NCI-H510A (cell line): ENCODE data around the gene ST3GAL6.

Source experiments
- DNase-seq: peaks from one replicate; lab custom pipeline; 2025; lab: John Stamatoyannopoulos, UW

ST3GAL6 gene

DNA sequence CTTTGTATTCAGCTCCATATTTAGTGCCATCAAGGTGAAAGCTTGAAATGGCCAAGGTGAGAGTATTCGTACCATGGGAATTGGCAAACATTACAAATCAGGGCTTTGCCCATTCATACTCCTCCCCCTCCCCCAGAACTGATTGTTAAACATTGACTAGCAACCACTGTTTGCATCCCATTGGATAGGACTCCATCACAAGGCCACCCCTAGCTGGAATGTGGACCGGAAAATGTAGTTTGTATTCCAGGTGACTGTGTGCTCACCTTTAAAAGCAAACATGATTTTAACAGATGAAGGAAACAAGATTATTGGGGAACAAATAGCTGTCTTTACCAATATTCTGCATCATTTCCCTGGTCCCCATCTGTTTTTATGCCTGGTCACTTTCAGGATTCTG, 14.1 kb downstream of the ST3GAL6 start:
- DNase-seq = no peak

DNA sequence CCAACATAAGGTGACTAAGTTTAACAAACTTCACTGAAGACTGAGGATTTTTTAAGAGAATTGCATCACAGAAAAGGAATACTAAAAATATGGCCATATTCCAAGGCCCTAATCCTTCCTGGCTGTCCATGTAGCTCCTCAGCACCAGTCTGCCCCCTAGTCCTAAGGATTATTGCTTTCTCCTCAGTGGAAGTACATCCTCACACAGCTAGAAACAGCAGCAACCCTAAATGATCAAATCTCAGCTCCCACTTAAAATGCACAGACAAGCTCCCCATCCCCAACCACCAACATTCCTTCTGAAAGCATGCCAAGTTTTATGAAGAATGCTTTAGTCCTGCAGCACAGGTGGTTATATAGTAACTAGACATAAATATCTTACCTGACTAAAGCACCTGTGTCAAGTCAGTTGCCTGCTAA, 14.7 kb downstream of the ST3GAL6 start:
- DNase-seq = no peak

GRCh38 chr3:98778383-98778782, 15.2 kb downstream of the ST3GAL6 start:
- no peak for DNase-seq

GRCh38 chr3:98778852-98779413, 15.8 kb downstream of the ST3GAL6 start:
- DNase-seq = no peak

- no peak for DNase-seq
These were observed 16.6 kb downstream of the ST3GAL6 start for GRCh38 chr3:98779541-98780335.

- DNase-seq = no peak
These were observed 17.2 kb downstream of the ST3GAL6 start for GRCh38 chr3:98780343-98780742.

DNA sequence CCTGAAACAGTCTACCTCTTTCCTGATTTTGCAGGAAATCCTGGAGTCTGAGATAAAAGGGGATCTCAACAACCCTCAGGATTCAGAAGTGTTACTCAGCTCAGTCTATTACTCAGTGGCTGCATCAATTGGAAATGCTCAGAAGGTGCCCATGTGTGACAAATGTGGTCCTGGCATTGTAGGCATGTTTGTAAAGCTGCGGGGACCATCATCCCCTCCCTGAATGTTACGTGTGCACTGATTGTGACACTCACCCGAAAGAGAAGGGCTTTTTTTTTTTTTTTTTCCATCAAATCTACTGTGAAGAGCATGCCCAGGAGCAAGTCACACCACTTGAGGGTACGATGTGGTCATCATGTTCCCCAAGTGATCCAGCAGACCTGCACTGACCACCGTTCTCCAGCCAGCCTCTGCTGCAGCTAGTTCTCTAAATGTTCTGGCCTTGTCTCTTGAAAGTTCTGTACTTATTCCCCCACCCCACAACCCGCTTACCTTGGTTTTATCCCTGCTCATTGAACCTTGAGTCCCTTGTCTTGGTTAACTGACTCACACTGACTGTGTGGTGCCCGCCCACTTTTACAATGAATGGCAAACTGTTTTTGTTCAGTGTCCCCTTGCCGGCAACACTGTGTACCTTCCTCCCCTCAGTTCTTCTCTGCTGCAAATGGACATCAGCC, 19.8 kb downstream of the ST3GAL6 start:
- DNase-seq = no peak

DNA sequence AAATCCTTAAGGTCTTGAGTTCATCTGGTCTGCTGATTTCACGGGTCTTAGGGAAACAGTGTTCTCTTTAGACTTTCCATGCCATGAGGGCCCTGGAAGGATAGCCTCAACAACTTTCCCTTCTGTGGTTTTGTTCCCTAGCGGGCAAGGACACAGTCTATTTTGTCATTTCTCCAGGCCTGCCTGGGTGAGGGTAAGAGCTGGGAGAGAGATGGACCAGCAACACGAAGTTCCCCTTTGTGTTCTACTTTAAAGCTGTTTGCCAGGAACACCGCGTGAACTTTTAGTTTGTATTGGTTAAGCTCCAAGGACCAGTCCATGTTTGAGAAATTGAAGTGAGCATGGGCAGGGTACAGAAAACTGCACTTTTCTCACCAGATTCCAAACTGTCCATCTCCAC, 20.9 kb downstream of the ST3GAL6 start:
- no peak for DNase-seq

DNA sequence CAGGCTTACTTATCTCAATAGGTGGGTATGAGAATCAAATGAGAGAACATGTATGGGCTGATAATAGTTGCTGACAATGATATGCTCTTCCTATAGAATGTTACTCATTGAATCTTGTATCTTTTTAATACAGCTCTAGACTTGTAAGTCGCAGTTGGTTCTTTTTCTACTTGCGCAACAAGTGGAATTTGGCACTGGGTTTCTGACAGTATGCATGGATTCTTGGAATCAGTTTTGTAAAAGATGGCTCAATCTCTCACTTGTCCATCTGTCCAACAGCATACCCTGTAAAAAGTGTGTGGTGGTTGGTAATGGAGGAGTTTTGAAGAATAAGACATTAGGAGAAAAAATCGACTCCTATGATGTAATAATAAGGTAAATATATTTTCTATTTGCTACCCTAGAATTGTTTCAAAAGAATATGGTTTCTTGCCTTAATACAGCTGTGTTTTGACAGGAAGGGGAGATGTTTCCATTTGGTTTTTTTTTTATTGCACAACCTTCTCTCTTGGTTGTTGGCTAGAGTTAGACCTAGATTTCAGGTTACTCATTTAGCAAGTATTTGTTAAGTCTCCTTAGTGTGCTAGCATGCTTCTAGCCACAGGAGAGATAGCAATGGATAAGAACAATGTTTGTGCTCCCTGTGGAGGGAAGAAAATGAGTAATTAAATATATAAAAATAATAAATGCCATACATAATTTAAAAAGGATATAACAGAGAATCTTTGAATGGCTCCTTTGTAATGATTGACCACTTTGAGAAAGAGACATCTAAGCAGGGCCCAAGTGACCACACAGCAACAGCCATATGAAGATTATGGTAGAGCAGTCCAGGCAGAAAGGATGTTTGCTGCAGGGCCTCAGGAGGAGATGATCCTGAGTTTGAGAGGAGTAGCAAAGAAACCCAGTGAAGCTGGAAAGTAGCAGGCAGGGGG, 21.8 kb downstream of the ST3GAL6 start:
- DNase-seq = no peak

GRCh38 chr3:98786364-98787006, 23.3 kb downstream of the ST3GAL6 start:
- DNase-seq = no peak

GRCh38 chr3:98787181-98787580, 24.0 kb downstream of the ST3GAL6 start:
- no peak for DNase-seq

DNA sequence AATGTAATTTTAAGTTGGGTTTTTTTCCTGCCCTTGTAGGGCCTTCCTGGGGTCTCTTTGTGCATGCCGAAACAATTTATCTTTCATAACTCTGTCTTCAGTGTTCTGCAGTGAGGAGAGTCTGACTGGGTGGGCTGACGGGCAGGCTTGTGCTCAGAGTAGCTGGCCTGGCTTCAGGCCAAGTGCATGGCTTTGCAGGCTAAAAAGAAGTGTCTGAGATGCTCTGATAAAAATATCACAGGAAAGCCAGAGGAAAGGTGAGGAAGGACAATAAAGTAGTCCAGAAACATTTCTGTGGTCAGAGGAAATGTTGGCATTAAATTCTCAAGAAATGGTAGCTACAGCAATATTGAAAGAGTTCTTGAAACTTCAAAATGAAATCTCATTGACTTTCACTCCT, 25.5 kb downstream of the ST3GAL6 start:
- no peak for DNase-seq

- DNase-seq = no peak
These were observed 28.5 kb downstream of the ST3GAL6 start for GRCh38 chr3:98791341-98792325.

- no peak for DNase-seq
These were observed 30.8 kb downstream of the ST3GAL6 start for GRCh38 chr3:98793971-98794370.

- no peak for DNase-seq
These were observed 33.2 kb downstream of the ST3GAL6 start for GRCh38 chr3:98796334-98796733.

GRCh38 chr3:98797905-98798304, 34.8 kb downstream of the ST3GAL6 start:
- DNase-seq = no peak

- no peak for DNase-seq
These were observed 35.7 kb downstream of the ST3GAL6 start for GRCh38 chr3:98798820-98799219.

GRCh38 chr3:98799479-98799878, 36.3 kb downstream of the ST3GAL6 start:
- DNase-seq = no peak

GRCh38 chr3:98800401-98800800, 37.3 kb downstream of the ST3GAL6 start:
- DNase-seq = no peak

GRCh38 chr3:98801043-98801747, 38.1 kb downstream of the ST3GAL6 start:
- no peak for DNase-seq
